HG02938 (cell line): Measurements from ENCODE around the gene TMEM174.
"Not testable (repeated sequence)": the region's sequence is repeated elsewhere in the genome, so short reads cannot be mapped to it uniquely, and the experiment has no call there.

Source experiments
- ATAC-seq: cut with Tn5 transposase; IDR thresholded peaks from one replicate; pipeline ENCODE4 v1.9.1; 2021; ENCODE audit warnings: mild to moderate bottlenecking, moderate library complexity; ENCODE audit not compliant: unreplicated experiment

Gene TMEM174

GRCh38 chr5:73188764-73189531 is 16.0 kb downstream of the TMEM174 start:
- no peak for ATAC-seq

DNA sequence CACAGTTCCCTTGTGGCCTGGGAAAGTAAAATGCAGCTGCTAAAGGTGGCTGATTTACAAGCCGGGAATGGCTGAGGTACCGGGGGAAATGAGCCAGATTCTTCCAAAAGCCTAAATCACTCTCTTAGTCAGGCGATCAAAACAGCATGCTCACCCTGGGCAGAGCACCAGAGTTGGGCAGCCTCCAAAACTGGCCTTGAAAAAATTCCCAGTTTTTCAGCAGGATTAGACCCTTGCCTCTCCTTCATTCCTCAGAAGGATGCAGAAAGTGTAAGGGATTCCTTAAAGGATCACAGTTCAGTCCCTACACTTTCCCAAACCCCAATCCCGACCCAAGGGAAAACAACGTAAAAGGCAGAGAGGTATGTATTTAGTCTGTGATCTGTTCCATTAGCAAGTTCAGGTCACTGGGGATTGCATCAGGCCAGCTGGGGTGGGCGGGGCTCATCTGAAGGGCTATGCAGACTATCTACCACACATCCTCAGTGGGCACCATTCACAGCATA is 16.9 kb downstream of the TMEM174 start:
- ATAC-seq, result no peak

DNA sequence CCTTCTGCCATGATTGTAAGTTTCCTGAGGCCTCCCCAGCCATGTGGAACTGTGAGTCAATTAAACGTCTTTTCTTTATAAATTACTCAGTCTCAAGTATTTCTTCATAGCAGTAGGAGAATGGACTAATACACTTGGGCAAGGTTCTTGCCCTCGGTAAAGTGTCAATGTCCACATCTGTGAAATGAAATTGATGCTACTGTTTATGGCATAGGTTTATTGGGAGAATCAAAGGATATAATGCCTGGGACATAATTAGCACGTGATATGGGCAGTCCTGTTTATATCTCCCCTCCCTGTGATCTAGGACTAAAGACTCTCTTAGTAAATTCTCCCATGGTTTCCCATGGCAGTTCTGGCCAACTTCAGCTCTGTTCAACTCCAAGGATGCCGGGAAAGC is 19.4 kb downstream of the TMEM174 start:
- ATAC-seq, result no peak

DNA sequence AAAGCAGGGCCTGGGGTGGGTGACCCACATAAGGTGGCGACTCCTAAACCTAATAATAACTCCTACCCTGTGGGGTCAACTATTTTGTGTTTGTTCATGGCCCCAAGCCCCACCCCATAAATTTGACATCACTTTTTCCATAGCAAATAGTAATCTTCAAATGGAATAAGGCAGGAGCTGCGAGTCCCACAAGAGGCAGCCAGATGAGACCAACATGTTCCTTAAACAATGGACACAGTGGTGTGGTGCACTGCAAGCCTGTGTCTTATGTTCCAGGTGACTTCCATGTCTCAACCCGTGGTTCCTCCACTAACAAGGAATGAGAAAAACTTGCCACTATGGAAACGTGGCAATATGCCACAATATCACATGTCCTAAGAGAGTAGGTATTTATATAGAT is 20.6 kb downstream of the TMEM174 start:
- ATAC-seq, result no peak

- no peak for ATAC-seq
Observed at GRCh38 chr5:73196201-73196600, 23.2 kb downstream of the TMEM174 start.

GRCh38 chr5:73197637-73198257 is 24.8 kb downstream of the TMEM174 start:
- no peak for ATAC-seq

GRCh38 chr5:73198833-73199592 is 26.0 kb downstream of the TMEM174 start:
- ATAC-seq, result no peak

DNA sequence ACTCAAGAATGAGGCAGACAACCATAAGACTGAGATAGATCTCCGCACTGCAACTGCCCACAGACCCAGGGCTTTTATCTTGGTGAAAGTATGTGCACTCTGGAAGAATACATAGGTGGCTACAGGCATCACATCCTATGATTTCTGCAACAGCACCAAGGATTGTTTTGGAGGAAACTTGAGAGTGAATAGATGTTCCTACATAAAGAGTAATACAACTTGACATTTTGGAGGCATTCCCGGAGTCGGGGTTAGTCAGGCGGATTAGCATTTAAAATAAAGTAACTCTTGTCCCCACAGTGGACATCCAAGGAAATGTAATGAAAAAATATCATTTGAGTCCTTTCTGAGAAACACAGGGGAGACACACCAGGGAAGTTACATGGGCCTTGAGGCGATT is 26.7 kb downstream of the TMEM174 start:
- no peak for ATAC-seq

DNA sequence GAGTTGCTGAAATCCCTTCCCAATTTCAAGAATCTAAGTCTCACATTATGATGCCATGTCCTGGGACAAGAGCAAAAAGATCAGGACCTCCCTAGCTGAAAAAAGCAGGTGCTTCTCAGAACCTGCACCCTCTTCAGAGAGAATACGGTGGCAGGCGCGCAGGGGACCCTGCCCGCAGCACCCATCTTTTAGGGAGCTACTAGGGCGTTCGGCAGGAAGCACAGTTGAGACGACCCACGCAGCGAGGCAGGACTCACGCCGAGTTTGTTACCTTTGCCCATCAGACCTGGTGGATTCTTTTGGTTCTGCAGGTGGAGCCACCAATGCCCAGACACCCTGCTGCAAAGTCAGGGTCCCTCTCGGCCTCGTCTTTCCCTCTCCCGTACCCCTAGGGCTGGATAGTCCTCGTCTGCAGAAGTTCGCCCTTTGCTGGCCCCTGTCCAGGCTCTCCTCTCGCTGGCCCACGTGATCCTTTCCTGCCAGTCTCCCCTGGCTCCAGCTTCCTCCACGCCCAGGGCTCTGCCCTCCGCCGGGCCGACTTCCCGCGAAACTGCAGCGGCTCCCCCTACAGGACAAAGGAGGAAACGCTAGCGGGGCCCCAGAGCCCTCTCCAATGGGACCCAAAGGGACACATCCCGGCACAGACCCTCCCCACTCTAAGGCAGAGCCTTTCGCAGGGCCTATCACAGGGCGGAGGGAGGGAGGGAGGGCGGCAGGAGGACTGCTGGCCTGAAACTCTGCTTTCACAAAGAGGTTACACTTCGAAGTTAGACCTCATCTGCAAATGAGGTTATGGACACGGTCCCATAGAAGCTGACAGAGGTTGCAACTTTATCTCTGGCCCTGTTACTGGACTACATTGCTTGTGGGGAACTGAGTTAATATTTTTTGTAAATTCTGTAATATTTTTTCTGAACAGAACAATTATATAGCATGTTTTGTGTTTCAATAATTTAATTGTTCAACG is 28.8 kb downstream of the TMEM174 start:
- ATAC-seq, result peak; percentile 59

GRCh38 chr5:73204332-73204731 is 31.3 kb downstream of the TMEM174 start:
- no peak for ATAC-seq

- ATAC-seq, result no peak
Observed at GRCh38 chr5:73204733-73205132, 31.7 kb downstream of the TMEM174 start.

GRCh38 chr5:73205305-73205704 is 32.3 kb downstream of the TMEM174 start:
- ATAC-seq, result no peak

- not testable (repeated sequence) for ATAC-seq
Observed at GRCh38 chr5:73207239-73207638, 34.2 kb downstream of the TMEM174 start.

GRCh38 chr5:73209075-73209474 is 36.1 kb downstream of the TMEM174 start:
- ATAC-seq, result not testable (repeated sequence)

- ATAC-seq, result not testable (repeated sequence)
Observed at GRCh38 chr5:73212693-73213092, 39.7 kb downstream of the TMEM174 start.

DNA sequence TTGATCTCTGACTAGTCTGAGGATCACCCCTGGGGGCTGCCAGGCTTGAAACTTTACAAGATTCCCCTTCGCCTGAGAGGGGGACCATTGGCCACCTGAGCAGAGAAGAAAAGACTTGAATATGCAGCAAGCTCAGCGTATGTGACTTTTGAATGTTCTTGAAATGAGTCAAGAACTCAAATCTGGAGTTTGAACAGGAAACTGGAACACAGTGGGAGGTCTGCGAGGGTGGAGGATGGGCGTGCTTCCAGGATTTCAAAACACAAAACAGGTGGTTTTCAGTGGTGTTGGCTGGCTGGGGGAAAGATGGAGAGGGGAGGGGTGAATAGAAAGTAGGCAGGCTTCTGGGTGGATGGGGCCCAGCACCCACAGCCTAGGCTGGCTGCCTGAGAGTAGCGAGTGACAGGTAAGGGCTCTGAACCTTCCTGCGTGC is 40.6 kb downstream of the TMEM174 start:
- no peak for ATAC-seq

DNA sequence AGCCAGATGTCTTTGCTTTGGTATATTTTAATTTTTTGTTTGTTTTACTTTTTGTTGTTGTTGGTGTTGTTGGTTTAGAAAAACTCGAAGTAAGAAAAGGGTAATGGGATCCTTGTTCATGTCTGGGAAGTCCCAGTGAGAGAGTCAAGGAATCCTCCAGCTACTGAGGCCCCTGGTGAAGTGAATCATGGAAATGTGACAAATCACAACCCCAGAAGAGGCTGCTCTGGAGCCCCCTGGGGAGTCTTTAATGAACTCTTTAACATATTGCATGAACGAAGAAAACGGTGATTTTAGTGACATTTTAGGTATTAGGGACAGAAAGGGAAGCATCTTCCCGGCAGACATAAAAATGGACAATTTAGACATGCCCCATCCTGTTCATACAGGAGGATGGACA is 41.3 kb downstream of the TMEM174 start:
- ATAC-seq, result no peak

DNA sequence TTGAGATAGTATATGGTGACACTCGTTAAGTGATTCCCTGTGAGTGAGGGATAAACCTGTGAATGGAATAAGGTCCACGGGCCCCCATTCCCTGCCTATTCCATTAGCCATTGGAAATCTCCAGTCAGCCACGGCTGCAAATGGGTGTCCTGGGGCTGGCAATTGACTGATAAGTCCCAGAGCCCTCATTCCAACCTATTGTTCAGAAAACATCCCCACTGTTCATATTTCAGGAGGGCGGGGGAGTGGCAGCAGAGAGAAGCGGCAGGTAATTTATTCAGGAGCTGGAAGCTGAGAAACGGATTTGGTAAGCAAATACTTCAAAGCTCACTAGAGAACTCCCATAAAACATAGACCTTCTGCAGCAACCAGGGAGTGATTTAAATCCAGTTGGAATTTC is 42.0 kb downstream of the TMEM174 start:
- no peak for ATAC-seq

DNA sequence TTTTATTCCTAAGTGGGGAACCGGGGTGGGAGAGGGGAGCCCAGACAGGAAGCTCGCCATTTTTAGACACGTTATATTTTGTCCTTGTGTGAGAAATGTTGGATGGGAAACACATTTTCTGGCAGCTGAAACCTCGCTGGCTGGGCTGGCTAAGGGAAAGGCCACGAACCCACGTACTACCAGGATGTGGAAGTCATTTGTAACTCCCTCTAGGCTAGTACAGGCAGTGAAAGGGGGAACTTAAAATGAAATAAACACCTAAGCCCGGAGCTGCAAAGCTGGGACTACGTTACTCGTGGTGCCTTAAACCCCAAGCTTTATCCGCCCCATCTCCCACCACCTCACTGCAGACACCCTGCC is 42.5 kb downstream of the TMEM174 start:
- ATAC-seq, result no peak

- no peak for ATAC-seq
Observed at GRCh38 chr5:73215891-73216610, 43.1 kb downstream of the TMEM174 start.
